ENCODE measurements around the gene ATP7B. TPM values are rescaled to one million over a fixed set of nuclear protein-coding genes. Genes with fewer than 3 reads are reported as not detected.

Gene ATP7B
- total RNA-seq, 1 donor from 2014 or later = 7.1 TPM

- DNase-seq (ENCODE audit: low spot score) = no peak
These were observed 110.8 kb downstream of the ATP7B start for GRCh38 chr13:51900471-51900870.

GRCh38 chr13:51895906-51896888, 115.1 kb downstream of the ATP7B start:
- no peak for DNase-seq (ENCODE audit: low spot score)

GRCh38 chr13:51894239-51894638, 117.0 kb downstream of the ATP7B start:
- no peak for DNase-seq (ENCODE audit: low spot score)

- no peak for DNase-seq (ENCODE audit: low spot score)
These were observed 118.6 kb downstream of the ATP7B start for GRCh38 chr13:51892657-51893056.

- DNase-seq (ENCODE audit: low spot score) = no peak
These were observed 123.8 kb downstream of the ATP7B start for GRCh38 chr13:51887468-51887867.

GRCh38 chr13:51885651-51886050, 125.6 kb downstream of the ATP7B start:
- no peak for DNase-seq (ENCODE audit: low spot score)

- no peak for DNase-seq (ENCODE audit: low spot score)
These were observed 128.0 kb downstream of the ATP7B start for GRCh38 chr13:51883226-51883600.

Other genes starting within 250 kb of the ATP7B start
- gene DHRS12, start 207.3 kb downstream of the ATP7B start, total RNA-seq = 14.8 TPM
- gene TMEM272, start 166.3 kb downstream of the ATP7B start, total RNA-seq = 0.32 TPM
- not detected for gene CCDC70, start 149.5 kb downstream of the ATP7B start, total RNA-seq
- gene ALG11, start 948 bp upstream of the ATP7B start, total RNA-seq = 28.2 TPM
- 12.5 TPM for gene UTP14C, start 13.2 kb upstream of the ATP7B start, total RNA-seq
- gene NEK5, start 117.6 kb upstream of the ATP7B start, total RNA-seq = not detected
- gene NEK3, start 148.1 kb upstream of the ATP7B start, total RNA-seq = 11.4 TPM